ENCODE data around the gene RIC8B. TPM values are rescaled to one million over a fixed set of nuclear protein-coding genes. Genes with fewer than 3 reads are reported as not detected.

The RIC8B gene
- 10.4 and 14.8 TPM in 2 replicates for total RNA-seq

DNA sequence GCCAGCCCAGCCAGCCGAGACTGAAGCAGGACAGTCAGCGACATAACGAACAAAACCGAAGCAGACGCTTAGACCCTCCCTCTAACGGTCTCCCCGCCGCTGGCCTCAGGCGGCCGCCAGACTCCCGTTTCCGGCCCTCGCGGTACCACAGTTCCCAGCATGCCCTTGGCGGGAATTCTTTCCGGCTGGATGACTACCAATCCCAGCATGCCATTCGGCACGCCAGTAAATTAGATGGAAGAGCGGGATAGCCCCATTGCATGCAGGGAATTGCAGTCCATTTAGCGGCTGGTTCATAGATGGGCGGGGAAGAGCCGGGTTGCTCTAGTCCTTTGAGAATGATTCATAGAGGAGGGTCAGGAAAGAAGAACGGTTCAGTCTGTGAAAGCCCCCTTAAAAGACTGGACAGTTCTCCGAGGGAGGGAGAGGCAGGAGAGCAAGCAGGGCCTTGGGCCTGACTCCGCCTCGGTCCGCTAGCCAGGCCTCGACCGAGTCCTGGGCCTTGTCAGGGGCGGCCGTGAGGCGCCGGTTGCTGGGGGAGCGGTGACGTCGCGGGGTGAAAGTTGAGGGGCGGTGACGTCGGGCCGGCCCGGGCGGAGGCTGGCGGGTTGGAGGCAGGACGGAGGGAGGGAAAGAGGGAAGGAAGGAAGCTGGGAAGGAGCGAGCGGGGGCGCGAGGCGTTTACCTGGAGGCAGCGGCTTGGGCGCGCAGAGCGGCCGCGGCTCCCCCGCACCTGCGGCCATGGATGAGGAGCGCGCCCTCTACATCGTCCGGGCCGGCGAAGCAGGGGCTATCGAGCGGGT, at the start of gene RIC8B:
RIC8B (plus strand) TSS at position 678 of the 803 bp plus-strand sequence; CDS start at position 742, 64 bp downstream.

Other genes starting within 250 kb of the RIC8B start
- gene RFX4, start 191.7 kb upstream of the RIC8B start, total RNA-seq, result not detected in 2 replicates
- gene TMEM263, start 181.2 kb downstream of the RIC8B start, total RNA-seq, result 160 and 165 TPM in 2 replicates
- 4.5 and 6.2 TPM in 2 replicates for gene MTERF2, start 212.5 kb downstream of the RIC8B start, total RNA-seq